Activated CD8-positive, alpha-beta memory T cell treated with anti-CD3 and anti-CD28 coated beads for 24 hours (primary cell): ENCODE results near the gene LRRC15.
A peak's percentile ranks its signal among the peaks of the same experiment; 100 is the strongest.

ENCODE experiments used
- DNase-seq: peaks from one replicate; pipeline ENCODE4 v3.0.0-alpha.2; 2020

Gene LRRC15

GRCh38 chr3:194369522-194370279 is at the start of gene LRRC15:
TSS of gene LRRC15 (minus strand) at chr3:194369743. CDS start at chr3:194361043, 8,700 bp downstream.
- no peak for DNase-seq

- no peak for DNase-seq
Observed at GRCh38 chr3:194418671-194419070, 49.1 kb upstream of the LRRC15 start.

- DNase-seq, result no peak
Observed at GRCh38 chr3:194407423-194407822, 37.9 kb upstream of the LRRC15 start.

GRCh38 chr3:194405766-194406165 is 36.2 kb upstream of the LRRC15 start:
- DNase-seq, result no peak

GRCh38 chr3:194404365-194405140 is 35.0 kb upstream of the LRRC15 start:
- DNase-seq, result no peak

DNA sequence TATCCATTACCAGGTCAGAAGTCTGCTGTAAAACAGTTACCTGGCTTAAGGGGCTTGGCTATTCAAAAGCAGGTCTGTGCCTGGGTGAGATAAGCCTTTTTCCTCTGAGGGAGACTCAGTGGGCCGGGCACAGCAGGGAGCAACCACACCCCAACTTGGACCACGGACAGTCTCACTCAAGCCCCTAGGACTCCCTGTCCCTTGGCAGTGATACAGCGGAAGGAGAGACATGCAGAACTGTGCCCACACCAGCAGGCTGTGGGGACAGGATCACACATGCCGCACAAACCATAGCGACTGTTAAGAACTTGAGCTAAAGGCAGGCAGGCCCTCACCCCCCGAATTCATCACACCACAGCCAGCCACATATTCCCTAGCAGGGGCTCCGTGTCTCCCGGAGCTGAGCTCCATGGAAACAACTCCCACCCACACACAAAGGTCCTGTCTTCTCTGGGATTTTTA is 32.4 kb upstream of the LRRC15 start:
- no peak for DNase-seq

GRCh38 chr3:194401346-194401745 is 31.8 kb upstream of the LRRC15 start:
- no peak for DNase-seq

DNA sequence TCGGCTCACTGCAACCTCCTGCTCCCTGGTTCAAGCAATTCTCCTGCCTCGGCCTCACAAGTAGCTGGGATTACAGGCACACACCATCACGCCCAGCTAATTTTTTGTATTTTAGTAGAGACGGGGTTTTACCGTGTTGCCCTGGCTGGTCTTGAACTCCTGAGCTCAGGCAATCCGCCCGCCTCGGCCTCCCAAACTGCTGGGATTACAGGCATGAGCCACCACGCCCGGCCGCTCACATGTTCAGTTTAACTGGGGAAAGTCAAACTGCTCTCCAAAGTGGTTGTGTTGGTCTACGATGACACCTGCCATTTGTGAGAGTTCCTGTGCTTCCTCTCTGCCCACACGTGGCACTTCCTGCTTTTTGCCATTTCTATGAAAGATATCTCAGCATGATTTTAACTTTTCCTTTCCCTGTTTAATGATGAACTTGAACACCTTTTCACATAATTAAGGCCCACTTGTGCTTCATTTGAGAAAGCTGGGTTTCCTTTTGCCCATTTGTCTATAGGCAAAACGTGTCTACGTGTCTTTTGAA is 30.4 kb upstream of the LRRC15 start:
- no peak for DNase-seq

DNA sequence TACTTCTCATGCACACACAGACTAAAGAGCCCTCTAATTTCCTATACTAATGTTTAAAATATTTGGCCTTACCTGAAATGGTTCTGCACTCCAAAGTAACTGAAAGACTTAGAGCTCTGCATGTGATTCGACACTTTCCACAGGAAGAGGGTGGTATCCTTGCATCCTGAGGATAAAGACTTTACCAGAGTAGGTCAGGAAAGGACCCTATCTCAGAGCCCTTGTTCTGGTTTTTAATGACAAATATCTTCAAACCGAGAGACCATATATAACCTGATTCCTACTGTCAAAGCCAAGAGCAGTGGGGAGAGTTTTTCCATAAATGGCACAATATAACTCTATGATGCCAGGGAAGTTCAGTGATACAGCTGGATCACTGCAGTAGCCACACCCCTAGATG is 29.6 kb upstream of the LRRC15 start, which contains the start of gene GP5:
Gene GP5 (minus strand): TSS at position 101 of the 400 bp plus-strand sequence. CDS start 984 bp downstream, outside the sequence.
- DNase-seq, result no peak

DNA sequence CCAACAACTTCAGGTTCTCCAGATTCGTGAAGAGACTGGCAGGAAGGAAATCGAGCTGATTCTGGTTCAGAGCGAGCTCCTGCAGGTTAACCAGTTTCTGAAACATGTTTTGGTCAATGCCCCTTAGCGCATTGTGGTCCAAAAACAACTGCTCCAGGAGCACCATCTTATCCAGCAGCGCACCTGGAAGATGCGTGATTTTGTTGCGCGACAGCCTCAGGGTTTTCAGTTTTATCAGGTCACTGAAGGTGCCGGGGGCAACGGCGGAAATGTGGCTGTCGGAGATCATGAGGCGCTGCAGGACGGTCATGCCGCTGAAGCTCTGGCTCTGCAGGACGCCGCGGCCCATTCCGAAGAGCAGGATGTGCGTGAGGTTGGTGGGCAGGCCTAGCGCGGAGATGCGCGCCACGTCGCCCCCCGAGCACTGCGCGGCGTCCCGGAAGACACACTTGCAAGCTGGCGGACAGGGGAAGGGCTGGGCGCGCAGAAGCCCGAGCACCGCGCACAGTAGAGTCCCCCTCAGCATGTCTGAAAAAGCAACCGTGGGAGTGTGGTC is 28.3 kb upstream of the LRRC15 start:
- DNase-seq, result peak; percentile 72

DNA sequence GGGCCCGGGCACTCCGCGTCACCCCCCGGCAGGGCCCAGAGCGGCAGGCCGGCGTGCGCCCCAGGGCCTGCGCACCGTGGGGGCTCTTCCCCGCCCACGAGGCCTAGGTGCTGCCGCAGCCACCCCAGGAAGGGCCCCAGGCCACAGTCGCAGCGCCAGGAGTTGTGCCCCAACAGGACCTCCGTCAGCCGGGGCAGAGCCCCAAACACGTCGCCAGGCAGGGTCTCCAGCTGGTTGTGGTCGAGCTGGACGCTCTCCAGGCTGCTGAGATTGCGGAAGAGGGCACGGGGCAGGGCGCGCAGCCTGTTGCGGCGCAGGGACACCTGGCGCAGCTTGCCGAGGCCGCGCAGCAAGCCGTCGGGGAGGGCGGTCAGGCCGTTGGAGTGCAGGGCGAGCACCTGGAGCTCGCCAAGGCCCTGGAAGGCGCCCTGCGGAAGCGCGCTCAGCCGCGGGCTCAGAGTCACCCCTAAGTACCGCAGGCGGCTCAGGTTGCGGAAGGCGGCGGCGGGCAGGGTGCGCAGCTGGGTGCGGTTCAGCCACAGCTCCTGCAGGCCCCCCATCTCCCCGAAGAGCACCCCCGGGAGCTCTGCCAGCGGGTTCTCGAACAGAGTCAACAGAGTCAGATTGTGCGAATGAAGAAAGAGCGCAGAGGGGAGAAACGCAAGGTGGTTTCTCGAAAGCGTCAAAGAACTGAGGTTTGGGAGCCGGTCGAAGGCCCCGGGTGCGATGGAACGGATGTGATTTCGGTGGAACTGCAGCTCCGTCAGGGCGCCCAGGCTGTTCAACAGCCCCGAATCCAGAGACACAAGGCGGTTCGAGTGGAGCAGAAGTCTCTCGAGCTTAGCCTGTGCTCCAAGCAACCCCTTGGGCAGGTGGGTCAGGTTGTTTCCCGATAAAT is 27.6 kb upstream of the LRRC15 start:
- peak; percentile 70 for DNase-seq

- no peak for DNase-seq
Observed at GRCh38 chr3:194396539-194396858, 27.0 kb upstream of the LRRC15 start.

DNA sequence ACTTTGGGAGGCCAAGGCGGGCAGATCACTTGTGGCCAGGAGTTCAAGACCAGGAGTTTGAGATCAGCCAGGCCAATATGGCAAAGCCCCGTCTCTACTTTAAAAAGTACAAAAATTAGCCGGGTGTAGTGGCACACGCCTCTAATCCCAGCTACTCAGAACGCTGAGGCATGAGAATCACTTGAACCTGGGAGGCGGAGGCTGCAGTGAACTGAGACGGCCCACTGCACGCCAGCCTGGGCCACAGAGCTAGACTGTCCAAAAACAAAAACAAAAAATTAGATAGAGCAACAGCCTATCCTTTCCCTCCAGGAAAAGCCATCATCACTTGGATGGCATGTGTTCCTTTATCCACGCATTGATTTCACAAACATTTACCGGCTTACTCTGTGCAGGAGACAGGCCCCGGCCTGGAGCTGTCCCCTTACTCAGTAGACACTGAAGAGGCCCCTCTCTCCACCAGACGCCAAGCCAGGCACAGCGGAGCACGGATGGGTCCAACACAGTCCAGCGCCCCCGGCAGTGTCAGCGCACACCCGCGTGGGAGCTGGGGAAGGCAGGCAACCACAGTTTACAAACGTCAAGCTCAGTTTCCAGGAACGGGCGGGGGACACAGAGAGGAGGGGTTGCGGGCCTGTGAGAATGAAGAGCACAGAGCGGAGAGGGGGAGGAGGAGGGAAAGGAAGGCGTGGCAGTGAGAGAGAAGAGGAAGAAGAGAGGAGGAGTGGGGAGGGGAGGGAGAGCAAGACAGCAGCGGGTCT is 26.4 kb upstream of the LRRC15 start:
- peak; percentile 70 for DNase-seq

- no peak for DNase-seq
Observed at GRCh38 chr3:194395212-194395611, 25.7 kb upstream of the LRRC15 start.

GRCh38 chr3:194392576-194392975 is 23.0 kb upstream of the LRRC15 start:
- no peak for DNase-seq

DNA sequence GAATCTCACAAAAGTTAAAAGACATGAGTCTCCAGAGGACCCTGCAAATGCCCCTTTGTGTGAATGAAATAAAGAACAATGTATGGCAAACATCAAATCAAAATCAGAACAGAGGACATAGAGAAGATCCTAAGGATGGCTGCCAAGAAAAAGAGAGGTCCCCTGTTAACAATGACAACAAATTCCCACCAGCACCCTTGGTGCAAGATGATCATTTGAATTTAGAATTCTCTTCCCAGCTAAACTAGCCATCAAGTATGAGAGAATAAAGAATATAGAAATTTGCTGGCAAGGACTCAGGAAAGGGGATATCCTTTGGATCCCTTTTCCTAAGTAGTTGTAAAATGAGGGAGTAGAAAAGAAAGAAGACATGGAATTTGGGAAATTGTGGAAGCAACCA is 21.3 kb upstream of the LRRC15 start:
- no peak for DNase-seq

- peak; percentile 13 for DNase-seq
Observed at GRCh38 chr3:194389269-194389668, 19.7 kb upstream of the LRRC15 start.

GRCh38 chr3:194387926-194388418 is 18.4 kb upstream of the LRRC15 start:
- DNase-seq, result peak; percentile 26

- DNase-seq, result peak; percentile 30
Observed at GRCh38 chr3:194387276-194387675, 17.7 kb upstream of the LRRC15 start.

DNA sequence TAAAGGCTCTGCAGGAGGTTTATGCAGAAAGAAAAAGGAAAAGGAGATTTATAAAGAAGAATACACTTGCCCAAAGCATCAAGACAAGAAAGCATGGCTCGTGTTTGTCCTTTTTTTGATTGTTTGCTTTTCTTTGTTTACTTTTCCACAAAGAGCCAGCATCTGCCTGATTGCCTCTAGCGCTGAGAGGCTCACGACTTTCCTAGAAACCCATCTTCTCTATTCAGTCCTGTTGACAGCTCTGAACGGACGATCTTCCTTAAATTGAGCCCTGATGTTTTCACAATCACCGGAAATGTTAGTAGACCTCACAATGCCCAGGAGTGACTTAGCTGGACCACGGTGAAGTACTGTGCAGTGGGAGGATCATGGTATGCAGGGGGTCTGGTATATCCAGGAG is 17.1 kb upstream of the LRRC15 start:
- DNase-seq, result peak; percentile 24

GRCh38 chr3:194386066-194386465 is 16.5 kb upstream of the LRRC15 start:
- DNase-seq, result peak; percentile 30
